SKM-1 treated with dmso at 0.1 percent for 144 hours (cell line): ENCODE data around the gene DNAJB5.

ENCODE experiments used
- DNase-seq: peaks from one replicate; lab custom pipeline; 2025; ENCODE audit not compliant: unreplicated experiment; lab: John Stamatoyannopoulos, UW

The DNAJB5 gene

DNA sequence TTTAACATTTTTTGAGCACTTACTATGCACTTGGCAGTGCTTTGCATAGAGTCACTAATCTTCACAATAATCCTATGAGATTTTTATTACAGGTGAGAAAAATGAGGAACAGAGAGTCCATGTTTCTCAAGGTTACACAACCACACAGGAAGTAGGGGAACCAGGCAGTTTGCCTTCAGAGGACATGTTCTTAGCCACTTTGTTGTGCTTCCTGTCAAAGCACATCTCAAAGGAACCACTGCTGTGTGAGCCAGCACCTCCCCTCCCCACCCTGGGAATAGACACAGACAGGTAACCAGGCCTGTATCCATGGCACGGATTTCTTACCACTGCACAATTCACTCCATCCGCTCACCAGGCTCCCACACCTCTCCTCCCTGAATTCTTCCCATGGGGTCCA, 6.3 kb upstream of the DNAJB5 start:
- peak; percentile 35 for DNase-seq

GRCh38 chr9:34984049-34984448, 5.5 kb upstream of the DNAJB5 start:
- no peak for DNase-seq

GRCh38 chr9:34985311-34985899, 4.1 kb upstream of the DNAJB5 start:
- peak; percentile 38 for DNase-seq

DNA sequence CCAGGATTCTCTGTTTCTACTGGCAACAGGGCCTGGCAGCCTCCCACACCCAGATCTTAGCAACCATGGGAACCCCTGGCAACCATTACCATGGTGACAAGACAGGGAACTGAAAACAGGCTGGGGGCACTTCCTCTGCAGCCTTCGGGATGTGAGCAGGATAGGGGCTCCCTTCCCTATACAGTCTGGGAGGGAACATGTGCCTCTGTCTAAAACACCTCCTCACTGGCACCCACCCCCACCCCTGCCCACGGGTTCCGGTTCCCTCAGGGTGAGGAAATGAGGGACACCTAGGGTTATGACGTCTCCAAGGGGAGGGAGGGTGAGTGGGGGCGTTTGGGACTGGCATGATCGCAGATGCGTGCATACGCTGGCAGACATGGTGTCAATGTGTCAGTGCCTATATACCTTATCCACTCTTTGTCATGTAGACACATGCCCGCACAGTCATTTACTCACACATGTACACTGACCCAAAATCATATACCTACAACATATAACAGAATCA, 3.0 kb upstream of the DNAJB5 start:
- DNase-seq = peak; percentile 55

GRCh38 chr9:34987160-34987901, 2.2 kb upstream of the DNAJB5 start:
- no peak for DNase-seq

DNA sequence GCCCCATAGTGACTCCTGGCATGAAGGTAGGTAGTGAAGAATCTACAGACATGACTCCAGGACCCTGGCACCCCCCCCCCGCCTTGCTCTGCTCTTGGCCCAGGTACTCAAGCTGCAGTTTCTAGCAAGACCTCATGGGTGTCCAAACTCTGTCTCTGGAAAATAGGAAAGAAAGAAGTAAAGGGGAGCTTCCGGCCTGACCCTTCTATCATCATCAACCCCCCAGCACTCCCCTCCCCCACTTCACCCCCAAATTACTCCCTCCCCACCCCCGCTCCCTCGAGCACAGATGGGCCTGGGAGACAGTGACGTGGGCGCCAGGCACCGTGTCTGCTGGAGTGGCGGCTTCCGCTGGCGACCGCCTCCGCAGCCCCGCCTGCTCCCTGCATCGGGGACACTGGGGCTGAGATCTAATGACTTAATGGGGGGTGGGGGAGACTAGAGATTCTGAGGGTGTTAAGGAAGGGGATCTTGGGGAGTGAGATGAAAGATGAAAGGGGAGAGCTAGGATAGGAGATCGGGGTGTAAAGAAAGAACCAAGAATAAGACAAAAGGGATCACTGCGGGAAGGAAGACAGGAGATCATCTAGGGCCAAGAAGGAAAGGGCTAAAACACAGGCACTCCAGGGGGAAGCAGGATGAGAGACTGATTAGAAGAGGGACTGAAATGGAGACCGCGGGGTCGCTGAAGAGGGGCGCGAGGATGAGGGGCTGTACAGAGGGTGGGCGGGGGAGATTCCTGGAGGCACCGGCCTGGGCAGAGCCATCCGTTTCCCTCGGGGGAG, 1.1 kb upstream of the DNAJB5 start:
- no peak for DNase-seq

GRCh38 chr9:34989946-34990635, 546 bp downstream of the DNAJB5 start:
- no peak for DNase-seq

- no peak for DNase-seq
Measured at GRCh38 chr9:34990908-34991606, 1.5 kb downstream of the DNAJB5 start.

DNA sequence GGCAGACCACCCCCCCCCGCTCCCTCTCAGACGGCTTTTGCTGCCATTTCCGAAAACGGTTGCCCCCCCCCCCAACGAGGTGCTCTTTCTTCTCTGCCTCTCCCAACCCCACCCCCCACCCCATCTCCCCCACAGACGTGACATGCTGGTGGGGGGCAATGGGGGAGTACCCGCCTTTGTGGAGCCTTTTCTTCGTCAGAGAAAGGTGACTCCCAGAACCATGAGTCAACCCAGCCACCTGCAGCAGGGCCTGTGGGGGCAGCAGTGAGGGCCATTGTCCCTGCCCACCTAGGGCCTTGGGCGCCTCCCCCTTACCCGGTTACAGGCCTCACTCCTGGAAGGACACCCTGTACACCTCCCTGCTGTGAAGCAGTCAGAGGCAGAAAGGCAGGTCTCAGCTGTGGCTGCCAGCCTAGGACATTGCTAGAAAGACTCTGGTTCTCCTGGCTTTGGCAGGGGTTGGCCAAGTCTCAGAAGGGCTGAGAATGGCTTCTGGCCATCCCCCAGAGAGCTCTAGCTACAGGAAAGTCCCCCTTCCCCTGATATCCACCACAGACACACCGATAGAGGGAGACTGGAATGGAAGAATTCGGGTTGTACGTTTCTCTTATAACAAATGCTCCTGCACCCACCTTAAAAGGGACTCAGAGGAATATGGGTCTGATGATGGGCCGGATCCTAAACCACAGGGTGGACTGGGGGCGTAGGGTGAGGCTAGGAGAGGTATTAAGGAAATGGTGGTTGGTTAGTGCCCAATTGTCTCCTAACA, 2.2 kb downstream of the DNAJB5 start:
- DNase-seq = no peak

GRCh38 chr9:34992376-34992951, 2.9 kb downstream of the DNAJB5 start:
- no peak for DNase-seq

GRCh38 chr9:34993502-34994259, 4.1 kb downstream of the DNAJB5 start:
- no peak for DNase-seq

GRCh38 chr9:34994260-34994899, 4.8 kb downstream of the DNAJB5 start:
- DNase-seq = peak; percentile 24

DNA sequence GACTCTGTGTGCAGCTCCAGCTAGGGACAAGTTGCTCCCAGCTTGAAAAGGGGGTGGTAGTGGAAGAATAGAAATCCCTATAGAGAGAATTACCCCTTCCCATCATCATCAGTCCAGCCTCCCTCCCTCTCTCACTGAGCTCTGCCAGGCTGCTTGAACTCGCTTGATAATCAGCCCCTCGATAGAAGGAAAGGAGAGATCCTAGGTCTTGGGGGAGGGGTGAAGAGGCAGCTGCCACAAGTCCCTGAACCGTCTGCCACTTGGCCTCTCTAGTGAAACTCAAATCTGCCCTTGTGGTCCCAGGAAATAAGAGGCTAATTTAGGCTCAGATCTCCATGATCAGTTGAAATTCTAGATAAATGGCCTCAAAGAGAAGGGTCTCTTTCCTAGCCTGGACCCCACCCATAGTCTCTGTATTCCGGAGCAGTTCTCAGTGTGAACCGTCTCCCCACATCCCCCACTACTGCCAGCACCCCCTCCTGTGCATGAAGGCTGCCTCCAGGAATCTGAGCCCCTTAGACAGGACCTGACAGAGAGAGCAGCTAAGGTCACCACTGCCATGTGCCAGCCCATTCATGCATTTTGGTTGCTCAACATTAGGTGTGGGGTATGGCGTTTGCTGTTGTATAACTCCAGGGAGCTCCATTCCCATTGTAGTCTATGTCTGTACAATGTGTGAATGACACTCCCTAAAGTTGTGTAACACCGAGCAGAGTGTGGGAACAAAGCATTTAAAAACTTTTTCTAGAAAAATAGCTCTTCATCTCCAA, 5.5 kb downstream of the DNAJB5 start:
- no peak for DNase-seq

DNA sequence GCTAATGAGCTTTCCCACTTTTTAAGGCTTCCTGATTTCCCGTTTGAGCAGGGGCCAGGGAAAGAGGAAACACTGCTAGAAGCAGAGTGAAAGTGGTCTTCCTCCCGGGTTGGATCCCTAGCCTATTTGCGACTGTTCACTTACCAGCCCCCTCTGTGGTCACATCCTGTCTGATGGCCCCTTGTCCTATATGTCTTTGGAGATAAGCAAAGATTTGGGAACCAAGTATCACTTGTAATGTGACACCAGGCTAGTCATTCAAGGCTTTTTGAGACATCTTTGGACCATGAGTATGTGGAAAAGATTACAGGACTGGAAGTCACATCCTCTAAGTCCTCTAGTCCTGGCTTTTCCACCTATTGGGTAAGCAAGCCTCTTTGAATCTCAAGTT, 6.1 kb downstream of the DNAJB5 start:
- DNase-seq = no peak

GRCh38 chr9:34996181-34996904, 6.8 kb downstream of the DNAJB5 start:
- DNase-seq = no peak

DNA sequence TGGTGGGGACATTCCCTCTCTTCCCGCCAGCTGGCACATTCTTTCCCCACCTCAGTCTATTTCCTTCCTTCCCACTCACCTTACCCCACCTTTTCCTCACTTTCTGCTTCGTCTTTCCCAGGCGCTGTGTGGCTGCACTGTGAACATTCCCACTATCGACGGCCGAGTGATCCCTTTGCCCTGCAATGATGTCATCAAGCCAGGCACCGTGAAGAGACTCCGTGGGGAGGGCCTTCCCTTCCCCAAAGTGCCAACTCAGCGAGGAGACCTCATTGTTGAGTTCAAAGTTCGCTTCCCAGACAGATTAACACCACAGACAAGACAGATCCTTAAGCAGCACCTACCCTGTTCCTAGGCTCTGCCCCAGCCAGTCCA, 7.3 kb downstream of the DNAJB5 start:
- DNase-seq = no peak

DNA sequence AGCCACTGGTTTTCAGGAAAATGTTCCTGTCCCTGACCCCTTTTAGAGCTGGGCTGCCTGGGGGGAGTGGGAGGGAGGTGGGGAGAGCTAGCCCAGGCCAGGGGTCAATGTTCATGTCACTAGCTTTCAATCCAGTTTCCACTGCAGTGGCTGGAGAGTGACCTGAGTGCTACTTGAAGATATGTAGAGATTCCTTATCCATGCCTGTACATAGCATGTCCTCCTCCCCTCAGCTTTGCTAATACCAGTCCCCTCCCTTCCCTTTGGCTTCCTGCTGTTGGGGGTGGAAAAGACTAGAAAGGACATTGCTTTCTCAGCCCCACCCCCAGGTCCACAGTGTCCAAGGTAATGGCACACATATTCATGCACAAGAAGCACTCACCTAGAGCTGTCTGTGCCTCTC, 7.8 kb downstream of the DNAJB5 start:
- DNase-seq = no peak
